HG03558 (cell line): ENCODE data around the gene GLB1L.

Experiments used
- ATAC-seq: cut with Tn5 transposase; IDR thresholded peaks from one replicate; pipeline ENCODE4 v1.9.1; 2021; ENCODE audit warnings: moderate number of reproducible peaks; ENCODE audit not compliant: unreplicated experiment; ENCODE audit errors: extremely low read depth

Gene GLB1L

GRCh38 chr2:219254590-219255201 is 9.5 kb upstream of the GLB1L start:
- ATAC-seq, result no peak

- ATAC-seq, result no peak
These were observed 8.7 kb upstream of the GLB1L start, which contains the start of gene TUBA4A for GRCh38 chr2:219253753-219254589. Gene TUBA4A (minus strand): TSS chr2:219253918. CDS start chr2:219253858, 60 bp downstream.

DNA sequence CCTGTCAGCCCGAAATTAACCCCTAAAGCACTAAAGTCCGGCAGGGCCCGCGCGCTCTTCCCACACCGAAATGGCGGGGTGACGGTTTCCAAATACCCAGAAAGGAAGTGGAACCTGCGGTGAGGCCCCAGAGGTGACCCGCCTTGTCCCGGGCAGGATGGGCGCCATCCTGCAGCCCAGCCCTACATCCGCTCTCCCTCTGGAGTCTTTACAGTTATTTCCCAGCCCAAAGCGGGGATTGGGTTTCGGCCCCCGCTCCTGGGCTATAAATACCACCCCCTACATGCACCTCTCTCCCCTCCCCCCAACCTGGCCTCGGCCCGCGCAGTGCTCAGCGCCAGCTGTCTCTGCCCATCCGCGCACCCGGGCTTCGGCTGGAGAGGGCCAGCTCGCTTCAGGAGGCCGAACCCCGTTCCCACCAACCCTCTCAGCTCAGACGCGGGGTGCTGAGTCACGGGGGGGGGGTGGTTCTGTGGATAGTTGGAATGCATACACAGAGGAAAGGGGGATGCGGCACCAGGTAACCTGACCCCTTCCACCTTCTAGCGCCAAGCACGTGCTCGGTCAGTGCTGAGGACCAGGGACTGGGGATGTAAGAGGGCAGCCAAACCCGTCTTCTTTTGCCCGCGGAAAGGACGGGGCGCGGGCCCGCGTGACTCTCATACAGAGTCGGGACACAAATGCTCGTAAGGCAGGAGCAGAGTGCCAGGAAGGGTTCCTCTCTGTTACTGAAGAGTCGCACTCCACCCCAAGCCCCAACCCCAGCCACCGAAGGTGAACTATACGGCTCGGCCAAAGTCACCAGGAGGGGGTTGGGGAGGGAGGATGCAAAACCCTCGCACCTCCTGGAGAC is 7.9 kb upstream of the GLB1L start, which contains the start of gene TUBA4B:
TSS of gene TUBA4B (plus strand) at position 344 of the 853 bp plus-strand sequence. CDS start at position 509, 165 bp downstream.
- no peak for ATAC-seq

GRCh38 chr2:219252570-219252899 is 7.3 kb upstream of the GLB1L start:
- ATAC-seq, result no peak

- no peak for ATAC-seq
These were observed 6.8 kb upstream of the GLB1L start for GRCh38 chr2:219252084-219252483.

DNA sequence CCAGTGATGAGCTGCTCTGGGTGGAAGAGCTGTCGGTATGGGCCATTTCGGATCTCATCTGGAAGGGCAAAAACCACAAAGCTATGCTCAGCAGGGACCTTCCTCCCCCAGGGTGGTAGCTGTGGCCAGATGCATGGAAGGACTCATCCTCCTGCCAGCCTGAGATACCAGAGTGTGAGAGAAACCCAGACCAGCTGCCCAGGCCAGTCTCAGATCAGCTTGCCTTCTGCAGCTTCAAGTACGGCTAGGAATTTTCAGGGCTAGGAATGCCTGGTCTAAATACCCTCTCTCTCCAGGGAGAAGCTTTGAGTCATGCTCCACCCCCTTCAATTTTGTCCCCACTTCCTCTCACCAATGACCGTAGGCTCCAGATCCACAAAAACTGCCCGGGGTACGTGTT is 6.4 kb upstream of the GLB1L start:
- ATAC-seq, result no peak

DNA sequence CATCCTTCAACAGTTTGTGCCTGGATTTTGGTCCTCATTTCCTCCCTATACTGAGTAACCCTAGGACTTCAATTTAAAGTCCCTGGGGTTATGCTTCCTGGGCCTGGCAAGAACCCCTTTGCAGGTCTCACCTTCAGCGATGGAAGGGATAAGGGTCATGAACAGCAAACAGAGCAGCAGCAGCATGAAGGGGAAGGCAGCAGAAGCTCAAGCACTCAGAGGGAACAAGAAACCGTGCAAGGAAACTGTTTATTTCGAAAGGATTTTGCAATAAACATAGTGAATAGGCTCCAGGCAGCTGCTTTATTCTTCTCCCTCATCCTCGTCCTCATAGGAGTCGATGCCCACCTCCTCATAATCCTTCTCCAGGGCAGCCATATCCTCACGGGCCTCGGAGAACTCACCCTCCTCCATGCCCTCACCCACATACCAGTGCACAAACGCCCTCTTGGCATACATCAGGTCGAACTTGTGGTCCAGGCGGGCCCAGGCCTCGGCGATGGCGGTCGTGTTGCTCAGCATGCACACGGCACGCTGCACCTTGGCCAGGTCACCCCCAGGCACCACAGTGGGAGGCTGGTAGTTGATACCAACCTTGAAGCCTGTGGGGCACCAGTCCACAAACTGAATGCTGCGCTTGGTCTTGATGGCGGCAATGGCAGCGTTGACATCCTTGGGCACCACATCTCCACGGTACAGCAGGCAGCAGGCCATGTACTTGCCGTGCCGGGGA is 5.0 kb upstream of the GLB1L start:
- ATAC-seq, result no peak

DNA sequence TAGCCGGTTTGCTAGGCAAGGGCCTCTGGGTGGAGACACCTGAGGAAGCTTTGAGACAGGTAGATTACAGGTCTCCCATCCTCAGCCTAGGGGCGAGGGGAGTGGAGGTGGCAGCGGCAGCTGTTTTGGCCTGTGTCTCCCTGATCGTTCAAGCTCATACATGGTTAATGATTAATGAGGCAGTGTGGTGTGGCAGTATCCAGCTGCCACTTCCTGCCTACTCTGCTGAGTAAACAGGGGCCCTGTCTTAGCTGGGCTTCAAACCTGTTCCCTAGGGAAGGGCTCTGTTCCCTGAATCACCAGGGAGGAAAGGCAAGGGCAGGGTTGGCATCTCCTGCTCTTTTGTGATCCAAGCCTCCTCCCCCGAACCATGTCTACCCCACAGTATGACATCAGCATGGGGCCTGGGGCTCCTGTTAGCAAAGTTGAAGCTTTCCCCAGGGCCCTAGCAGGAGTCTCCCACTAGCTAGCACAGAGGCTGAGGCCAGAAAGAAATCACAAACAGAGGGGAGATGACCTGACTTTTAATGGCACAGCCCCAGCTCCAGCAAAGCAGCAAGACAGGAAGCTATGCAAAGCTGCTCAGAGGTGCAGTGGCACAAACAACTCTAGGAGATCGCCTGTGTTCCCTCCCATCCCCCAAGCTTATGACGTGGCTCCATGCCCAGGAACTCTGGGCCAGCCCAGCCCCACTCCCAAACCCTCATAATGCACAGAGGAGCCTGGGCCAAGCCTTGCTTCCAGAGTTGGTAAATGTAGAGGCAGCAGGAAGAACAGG is 4.1 kb upstream of the GLB1L start:
- ATAC-seq, result peak; percentile 30

DNA sequence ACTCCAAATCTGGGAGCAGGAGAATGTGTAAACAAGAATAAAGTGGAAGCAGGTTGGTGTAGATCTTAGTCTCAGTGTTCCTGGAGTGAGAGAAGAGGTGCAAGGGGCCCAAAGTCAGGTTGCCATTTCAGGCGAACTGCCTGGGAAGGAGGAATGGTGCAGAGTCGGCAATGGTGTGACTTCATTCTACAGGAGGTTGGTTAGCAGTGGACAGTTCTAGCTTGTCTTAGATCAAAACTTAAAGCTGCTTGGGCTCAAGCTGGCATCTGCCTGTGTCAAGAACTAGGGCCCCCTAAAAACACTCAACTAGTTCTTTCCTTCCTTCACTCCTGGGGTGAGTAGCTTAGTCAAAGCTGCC is 3.6 kb upstream of the GLB1L start:
- no peak for ATAC-seq

DNA sequence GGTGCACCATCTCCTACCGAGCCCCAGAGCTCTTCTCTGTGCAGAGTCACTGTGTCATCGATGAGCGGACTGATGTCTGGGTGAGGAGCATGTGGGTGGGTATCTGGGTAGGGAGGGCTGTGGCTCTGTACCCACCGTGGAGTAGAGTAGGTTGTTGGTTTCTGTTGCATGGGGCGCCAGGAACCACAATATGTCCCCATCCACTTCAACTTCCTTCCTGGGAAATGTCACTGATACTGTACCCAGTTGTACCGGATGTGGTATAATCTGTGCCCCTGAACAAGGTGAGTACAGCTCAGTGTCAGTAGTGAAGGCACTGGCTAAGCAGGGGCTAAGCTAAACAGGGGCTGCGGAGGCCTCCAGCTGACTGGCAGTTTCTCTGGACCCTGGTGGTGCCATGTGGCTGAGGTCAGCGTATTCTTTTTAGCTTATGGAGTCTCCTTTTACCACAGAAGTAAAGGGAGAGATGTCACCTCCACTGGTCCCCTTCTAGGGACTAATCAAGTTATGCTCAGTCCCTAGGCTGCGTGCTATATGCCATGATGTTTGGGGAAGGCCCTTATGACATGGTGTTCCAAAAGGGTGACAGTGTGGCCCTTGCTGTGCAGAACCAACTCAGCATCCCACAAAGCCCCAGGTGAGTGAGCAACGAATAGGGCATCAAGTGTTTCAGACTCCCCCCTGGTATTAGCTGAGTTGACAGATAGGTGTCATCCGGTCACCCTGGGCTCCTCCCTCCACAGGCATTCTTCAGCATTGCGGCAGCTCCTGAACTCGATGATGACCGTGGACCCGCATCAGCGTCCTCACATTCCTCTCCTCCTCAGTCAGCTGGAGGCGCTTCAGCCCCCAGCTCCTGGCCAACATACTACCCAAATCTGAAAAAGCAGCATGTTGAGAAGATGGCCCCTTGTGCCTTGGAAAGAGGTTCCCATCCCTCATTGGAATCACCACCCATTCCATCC is 2.7 kb upstream of the GLB1L start:
- ATAC-seq, result no peak

- ATAC-seq, result no peak
These were observed 1.3 kb upstream of the GLB1L start for GRCh38 chr2:219246559-219246958.

DNA sequence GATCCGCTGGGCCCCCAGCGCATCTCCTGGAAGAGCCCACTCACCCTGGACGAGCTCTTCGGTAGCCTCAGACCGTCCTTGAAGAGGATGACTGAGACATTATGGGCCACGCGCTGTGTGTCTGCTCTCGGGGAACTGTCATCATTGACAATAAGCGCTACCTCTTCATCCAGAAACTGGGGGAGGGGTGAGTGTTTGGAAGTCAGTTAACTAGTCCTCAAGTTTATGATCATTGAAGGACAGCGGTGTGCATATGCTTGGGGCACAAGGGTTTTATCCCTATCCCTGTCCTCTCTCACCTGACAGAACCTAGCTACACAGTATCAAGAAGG is 621 bp upstream of the GLB1L start:
- ATAC-seq, result no peak

GRCh38 chr2:219244789-219245147 is 476 bp downstream of the GLB1L start:
- ATAC-seq, result no peak

- no peak for ATAC-seq
These were observed 1.9 kb downstream of the GLB1L start for GRCh38 chr2:219243291-219243761.

GRCh38 chr2:219234331-219234730 is 10.9 kb downstream of the GLB1L start:
- no peak for ATAC-seq

DNA sequence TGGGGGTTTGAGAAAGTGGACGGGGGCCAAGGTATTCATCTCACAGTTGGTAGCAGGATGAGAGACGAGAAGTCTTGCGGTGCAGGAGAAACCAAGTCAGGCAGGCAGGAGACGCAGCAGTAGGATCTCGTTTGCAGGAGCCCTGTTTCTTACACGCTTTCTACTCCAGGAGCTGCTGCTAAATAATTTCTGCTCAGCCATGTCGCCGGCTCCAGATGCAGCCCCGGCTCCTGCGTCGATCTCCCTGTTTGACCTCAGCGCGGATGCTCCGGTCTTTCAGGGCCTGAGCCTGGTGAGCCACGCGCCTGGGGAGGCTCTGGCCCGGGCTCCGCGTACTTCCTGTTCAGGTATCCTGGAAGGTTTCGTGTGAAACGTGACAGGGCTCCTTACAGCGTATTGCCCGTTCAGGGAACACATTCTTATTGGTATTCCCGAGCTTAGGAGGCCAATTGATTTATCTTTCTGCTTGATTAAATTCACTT is 15.1 kb downstream of the GLB1L start:
- ATAC-seq, result no peak

DNA sequence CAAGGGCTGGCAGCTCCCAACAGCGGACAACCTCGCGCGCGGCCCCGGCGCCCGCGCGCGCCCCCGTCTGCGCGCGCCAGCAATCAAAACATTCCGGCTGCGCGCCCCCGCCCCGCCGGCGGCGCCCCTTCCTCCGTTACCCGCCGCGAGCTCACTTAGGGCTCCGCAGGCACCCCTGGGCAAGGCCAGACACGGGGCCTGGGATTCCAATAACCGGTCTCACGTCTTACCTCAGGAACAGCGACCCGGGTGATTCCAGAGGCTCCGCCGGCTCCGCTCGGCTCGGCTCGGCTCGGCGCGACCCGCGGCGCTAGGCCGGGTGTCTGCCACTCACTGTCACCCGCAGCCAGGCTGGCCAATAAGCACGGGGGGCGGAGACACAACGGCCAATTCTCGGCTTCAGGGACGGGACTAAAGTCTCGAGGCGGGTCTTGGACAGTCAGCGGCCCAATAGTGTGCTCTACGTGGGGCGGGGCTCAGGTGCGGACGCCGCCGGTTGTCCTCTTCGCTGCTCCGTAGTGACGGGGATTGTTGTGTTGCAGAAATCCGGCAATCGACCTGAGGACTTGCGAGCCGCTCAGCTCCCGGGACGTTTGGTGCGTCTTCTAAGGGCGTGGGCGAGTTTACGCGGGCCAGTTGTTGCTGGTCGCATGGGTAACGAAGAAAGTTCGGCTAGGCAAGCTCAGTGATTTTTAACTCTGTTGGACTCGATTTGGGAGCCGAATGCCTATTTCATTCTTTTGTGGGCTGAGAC is 15.8 kb downstream of the GLB1L start, which contains the start of the genes ANKZF1 and ATG9A:
TSS of gene ANKZF1 (plus strand) at position 502 of the 754 bp plus-strand sequence. CDS start 452 bp downstream, outside the sequence.
TSS of gene ATG9A (minus strand) at position 332 of the 754 bp plus-strand sequence. CDS start 1,612 bp downstream, outside the sequence.
- peak; percentile 85 for ATAC-seq
